Measurements from ENCODE around the gene SLC2A13.
"Not testable (repeated sequence)": the region's sequence is repeated elsewhere in the genome, so short reads cannot be mapped to it uniquely, and the experiment has no call there.

Gene SLC2A13

DNA sequence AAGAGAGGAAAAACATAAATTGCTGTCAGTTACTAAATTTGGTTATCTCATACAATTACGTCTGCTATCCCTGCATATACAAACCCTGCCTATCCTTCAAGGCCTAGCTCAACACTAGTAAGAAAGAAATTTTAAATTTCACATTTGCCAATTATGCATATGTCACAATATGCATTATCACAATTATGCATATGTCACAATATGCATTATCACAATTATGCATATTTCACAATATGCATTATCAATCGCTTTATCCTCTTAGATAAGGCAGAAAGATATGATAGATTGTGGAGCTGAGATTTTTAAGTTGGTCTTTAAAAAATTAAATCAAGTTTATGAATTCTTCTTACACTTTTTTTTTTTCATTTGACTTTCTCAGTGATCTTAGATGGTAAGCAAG is 291.3 kb downstream of the SLC2A13 start:
- no peak for DNase-seq (ENCODE audit: low read depth in 2 of 2, low spot score in 1 of 2)

DNA sequence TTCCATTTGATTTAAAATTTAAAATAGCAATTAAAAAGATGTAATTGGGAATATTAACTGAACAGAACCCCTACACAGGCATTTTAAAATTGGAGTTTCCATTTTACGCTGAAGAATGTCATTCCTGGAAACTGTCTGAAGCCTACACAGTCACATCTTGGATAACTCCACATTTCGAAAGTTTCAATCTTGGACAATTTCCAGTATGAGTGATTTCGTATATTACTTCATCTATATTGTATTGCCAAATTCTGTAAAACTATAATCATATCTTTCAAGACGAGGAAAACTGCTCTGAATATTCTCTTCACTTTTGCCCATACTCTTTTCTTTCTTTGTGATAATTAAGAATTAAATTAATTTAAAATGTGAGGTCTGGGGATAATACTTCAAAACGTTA is 292.1 kb downstream of the SLC2A13 start:
- no peak for DNase-seq (ENCODE audit: low read depth in 2 of 2, low spot score in 1 of 2)

DNA sequence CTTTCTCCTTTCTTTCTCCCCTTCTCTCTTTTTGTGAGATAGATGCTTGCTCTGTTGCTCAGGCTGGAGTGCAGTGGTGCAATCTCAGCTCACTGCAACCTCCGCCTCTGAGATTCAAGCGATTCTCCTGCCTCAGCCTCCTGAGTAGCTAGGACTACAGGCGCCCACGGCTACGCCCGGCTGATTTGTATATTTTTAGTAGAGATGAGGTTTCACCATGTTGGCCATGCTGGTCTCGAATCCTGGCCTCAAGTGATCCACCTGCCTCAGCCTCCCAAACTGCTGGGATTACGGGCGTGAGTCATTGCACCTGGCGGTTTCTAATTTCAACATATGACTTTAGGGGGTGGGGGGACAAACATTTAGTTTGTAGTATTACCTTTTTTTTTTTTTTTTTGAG is 293.4 kb downstream of the SLC2A13 start:
- not testable (repeated sequence) for DNase-seq (ENCODE audit: low read depth in 2 of 2, low spot score in 1 of 2)

DNA sequence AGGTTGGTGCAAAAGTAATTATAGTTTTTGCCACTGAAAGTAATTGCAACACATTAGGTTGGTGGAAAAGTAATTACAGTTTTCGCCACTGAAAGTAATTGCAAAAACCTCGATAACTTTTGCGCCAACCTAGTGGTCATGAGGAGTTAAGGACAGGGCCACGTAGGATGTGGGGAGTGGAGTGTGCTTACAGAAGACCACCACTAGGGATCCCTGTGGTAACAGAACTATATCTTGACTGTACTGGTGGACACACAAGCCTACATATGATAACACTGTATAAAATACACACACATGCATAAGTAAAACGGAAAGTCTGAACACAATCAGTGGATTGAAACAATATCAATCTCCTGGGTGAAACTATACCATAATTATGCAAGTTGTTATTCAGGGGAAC is 298.8 kb downstream of the SLC2A13 start:
- no peak for DNase-seq (ENCODE audit: low read depth in 2 of 2, low spot score in 1 of 2)

DNA sequence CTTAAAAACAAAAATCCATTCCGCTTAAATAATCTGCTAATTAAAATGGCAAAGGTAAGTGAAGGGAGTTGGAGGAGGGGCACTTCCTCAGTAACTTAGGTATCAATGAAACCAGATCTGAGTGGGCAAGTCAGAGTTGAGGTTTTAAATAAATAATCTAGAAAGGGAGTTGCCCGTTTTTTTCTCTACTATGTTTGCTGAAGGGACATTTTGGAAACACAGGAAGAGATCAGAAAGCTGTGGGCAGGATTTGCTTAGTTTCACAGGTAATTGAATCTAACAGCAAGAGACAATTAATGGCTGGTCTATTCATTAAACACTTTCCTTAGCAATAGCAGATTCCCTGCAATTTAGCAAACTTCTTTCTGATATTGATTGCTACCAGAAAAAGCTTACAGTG is 300.2 kb downstream of the SLC2A13 start:
- no peak for DNase-seq (ENCODE audit: low read depth in 2 of 2, low spot score in 1 of 2)

DNA sequence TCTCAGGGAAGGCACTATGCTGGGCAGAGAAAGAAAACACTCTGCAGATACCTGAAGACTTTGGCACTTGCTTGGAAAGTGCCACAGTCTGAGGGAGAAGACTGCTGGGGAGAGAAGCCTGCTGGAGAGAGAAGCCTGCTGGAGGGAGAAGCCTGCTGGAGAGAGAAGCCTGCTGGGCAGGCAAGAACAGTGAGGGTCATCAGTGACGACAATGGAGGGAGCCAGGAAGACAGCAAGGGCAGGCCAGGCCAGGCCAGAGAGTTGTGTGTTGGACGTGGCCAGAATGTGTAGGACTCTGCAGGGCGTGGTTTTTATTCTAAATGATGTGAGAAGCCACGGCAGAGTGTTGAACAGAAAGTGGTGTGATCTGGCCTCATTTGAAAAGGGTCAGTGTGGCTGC is 301.0 kb downstream of the SLC2A13 start:
- no peak for DNase-seq (ENCODE audit: low read depth in 2 of 2, low spot score in 1 of 2)

DNA sequence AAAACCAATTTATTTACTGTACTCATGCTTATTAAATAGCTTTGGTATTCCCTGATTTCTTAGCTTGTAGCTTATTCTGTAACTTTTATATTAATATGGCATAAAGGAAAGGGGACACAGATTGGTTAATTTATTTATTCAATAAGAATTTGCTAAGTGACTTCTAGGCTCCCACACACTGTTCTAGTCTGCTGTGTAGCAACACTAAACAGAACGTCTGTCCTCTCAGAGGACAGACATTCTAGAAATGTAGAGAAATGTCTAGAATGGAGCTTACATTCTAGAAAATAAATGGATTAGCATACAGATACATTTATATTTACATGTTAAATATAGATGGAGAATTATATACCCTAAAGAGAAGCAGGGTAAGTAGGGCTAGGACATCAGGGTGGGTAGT is 301.4 kb downstream of the SLC2A13 start:
- DNase-seq (ENCODE audit: low read depth in 2 of 2, low spot score in 1 of 2) = no peak

DNA sequence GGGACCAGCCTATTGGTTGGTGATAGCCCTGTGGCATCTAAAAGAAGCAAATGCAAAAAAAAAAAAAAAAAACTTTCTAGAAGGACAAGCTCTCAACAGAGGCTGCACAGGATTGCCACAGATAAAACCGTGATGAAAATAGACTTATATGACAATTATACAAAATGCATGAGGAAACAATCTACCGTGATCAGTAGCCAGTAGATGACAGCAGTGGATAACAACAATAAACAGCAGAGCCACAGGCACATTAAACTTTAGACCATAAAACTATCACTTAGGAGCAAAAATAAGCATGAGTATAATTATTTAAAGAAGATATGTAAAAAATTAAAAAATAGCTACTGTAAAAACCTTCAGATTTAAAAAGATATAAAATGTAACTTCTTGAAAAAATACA is 302.7 kb downstream of the SLC2A13 start:
- DNase-seq (ENCODE audit: low read depth in 2 of 2, low spot score in 1 of 2) = no peak

DNA sequence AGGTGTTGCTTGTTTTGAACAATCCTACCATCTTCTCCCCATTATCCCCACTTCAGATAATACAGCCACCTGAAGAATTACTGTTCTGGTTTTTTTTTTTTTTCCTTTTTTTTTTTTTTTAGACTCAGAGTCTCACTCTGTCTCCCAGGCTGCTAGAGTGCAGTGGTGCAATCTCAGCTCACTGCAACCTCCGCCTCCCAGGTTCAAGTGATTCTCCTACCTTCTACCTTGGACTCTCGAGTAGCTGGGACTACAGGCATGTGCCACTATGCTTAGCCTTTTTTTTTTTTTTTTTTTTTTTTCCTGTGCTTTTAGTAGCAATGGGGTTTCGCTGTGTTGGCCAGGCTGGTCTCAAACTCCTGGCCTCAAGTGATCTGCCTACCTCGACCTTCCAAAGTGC is 306.9 kb downstream of the SLC2A13 start:
- DNase-seq (ENCODE audit: low read depth in 2 of 2, low spot score in 1 of 2) = no peak

DNA sequence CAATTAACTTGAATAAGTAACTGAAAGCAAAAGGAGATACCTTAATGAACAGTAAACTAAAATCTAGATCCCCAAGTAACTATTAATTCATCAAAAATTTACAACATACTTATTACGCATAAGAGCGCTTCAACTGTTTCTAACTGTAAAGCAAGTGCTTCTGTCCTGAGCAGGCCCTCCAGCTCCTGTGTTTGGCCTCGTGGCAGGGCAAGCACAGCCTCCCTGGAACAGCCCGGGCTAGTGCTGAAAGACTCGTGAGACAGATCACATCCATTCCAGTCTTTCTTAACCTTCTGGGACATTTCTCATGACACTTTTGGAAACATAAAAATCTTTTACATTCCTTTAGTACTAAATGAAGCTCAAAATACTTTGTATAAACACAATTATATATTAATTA is 307.5 kb downstream of the SLC2A13 start:
- no peak for DNase-seq (ENCODE audit: low read depth in 2 of 2, low spot score in 1 of 2)

DNA sequence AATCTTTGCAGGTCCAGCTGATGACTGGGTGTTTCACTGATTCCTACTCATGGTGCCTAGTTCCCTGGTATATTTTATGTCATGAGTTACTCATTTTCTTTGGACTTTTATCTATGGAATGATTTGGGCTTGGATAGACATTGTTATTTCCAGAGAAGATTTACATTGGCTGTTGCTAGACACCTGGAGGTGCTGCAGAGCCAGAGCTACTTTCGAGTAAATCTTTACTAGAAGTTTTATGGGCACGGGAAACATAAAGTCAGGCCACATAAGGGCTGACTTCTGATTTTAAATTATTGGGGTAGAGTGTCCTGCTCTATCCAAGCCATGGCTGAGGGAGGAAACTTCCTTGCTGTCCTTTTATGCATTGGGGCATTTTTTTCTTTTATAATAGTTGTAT is 310.4 kb downstream of the SLC2A13 start:
- no peak for DNase-seq (ENCODE audit: low read depth in 2 of 2, low spot score in 1 of 2)

DNA sequence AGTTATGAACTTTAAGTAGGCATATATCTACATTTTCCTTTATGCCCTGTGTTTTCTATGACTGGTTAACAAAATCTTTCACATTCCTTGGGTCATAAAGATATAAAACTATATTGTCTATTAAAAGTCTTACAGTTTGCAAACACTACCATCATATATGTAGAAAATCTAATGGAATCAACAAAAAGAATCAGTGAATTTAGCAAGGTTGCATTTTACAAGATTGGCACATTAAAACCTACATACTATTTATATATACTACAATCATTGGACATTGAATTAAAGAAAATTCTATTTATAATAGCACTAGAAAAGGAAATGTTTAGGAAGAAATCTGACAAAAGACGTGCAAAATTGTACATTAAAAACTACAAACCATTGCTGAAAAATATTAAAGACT is 312.9 kb downstream of the SLC2A13 start:
- no peak for DNase-seq (ENCODE audit: low read depth in 2 of 2, low spot score in 1 of 2)

DNA sequence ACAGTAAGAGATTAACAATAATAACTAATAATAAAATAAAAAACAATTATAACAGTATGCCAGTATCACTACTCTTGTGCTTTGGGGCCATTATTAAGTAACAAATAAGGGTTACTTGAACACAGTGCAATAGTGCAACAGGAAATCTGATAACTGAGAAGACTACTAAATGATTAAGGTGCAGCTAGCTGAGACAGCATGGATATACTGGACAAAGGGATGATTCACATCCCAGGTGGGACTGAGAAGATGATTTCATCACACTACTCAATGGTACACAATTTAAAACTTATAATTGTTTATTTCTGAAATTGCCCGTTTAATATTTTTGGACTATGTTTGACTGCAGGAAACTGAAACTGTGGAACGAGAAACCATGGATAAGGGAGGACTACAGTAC is 317.6 kb downstream of the SLC2A13 start:
- DNase-seq (ENCODE audit: low read depth in 2 of 2, low spot score in 1 of 2) = no peak

DNA sequence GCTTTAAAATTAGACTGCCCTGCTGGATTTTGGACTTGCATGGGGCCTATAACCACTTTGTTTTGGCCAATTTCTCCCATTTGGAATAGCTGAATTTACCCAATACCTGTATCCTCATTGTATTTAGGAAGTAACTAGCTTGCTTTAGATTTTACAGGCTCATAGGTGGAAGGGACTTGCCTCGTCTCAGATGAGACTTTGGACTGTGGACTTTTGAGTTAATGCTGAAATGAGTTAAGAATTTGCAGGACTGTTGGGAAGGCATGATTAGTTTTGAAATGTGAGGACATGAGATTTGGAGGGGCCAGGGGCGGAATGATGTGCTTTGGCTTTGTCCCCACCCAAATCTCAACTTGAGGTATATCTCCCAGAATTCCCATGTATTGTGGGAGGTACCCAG is 320.1 kb downstream of the SLC2A13 start:
- not testable (repeated sequence) for DNase-seq (ENCODE audit: low read depth in 2 of 2, low spot score in 1 of 2)

DNA sequence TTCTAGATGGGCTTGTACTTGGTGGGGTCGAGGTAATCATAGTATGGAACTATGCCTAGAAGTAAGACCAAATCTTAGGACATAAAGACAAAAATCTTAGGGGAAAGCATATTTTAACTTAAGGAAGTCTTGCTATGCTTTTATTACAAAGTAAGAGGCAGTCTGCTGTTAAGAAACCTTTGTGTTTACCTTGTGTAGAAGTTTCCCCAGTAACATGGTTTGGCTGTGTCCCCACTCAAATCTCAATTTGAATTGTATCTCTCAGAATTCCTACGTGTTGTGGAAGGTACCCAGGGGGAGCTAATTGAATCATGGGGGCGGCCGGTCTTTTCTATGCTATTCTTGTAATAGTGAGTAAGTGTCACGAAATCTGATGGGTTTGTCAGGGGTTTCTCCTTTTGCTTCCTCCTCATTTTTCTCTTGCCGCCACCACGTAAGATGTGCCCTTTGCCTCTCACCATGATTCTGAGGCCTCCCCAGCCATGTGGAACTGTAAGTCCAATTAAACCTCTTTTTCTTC is 323.8 kb downstream of the SLC2A13 start:
- no peak for DNase-seq (ENCODE audit: low read depth in 2 of 2, low spot score in 1 of 2)

DNA sequence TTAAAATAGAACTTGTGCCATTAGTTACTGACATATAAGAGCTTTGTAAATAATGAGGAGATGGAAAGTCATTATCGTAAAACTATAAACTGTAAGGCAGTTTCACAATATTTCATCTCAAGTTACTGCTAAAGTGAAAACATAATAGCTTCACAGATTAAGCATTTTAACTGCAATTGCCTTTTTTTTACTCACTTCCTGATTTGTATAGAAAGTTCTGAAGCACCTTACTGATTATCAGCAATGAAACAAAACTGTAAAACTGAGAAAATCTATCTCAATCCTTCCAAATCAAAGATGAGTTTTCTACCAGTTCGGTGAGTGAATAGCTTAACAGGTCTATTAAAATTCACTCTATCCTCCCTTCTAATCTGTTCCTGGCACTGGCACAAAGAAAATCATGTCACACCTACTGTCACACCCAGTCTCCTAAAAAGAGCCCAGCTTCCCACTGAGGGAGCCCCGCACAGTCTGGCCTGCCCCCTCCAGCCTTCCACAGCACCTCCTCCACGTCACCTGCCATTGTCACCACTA is 324.9 kb downstream of the SLC2A13 start:
- DNase-seq (ENCODE audit: low read depth in 2 of 2, low spot score in 1 of 2) = no peak

DNA sequence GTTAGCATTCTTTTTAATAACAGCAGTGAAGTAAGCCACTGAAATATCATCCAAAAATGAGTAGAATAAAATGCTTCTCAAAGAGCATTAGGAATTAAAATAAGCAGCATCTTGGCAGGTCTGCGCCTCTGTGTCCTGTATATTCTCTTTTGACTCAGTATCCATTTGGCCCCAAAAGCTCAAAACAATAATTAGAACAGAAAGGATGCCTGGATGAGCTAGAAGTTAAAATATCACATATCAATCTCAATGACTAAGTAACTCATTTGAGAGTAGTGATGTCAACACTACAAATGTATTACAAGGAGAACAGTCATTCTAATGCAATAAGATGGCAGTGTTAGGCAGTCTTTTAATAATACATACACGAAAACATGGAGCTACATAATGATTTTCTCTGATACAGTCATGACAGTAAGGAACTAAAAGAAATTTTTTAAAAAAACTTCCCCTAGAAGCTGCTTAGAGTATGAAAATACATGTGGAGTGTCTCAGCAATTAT is 325.4 kb downstream of the SLC2A13 start:
- no peak for DNase-seq (ENCODE audit: low read depth in 2 of 2, low spot score in 1 of 2)

DNA sequence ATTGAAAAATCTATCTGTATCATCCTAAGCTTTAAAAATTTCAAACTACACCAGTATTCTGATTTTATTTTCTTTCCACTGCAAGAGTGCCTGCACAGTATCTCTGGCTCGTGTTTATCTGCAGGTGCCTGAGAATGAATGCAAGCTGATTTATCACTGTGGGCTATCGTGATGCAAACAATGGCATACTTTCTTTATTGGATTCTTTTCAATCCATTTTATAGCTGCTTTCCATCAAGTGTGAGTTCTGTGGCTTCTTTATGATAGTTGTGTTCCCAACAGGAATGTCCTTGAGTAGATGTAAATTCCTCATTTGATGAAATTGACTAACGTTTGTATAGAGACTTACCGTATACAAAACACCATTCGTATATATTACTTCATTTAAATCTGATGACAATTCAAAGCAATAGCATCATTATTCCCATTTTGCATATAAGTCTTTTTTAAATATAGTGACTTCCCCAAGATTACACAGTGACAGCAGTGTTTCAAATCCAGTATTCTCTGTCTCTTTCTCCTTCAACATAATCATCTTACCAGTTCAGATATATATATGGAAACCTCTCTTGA is 326.0 kb downstream of the SLC2A13 start:
- DNase-seq (ENCODE audit: low read depth in 2 of 2, low spot score in 1 of 2) = no peak

DNA sequence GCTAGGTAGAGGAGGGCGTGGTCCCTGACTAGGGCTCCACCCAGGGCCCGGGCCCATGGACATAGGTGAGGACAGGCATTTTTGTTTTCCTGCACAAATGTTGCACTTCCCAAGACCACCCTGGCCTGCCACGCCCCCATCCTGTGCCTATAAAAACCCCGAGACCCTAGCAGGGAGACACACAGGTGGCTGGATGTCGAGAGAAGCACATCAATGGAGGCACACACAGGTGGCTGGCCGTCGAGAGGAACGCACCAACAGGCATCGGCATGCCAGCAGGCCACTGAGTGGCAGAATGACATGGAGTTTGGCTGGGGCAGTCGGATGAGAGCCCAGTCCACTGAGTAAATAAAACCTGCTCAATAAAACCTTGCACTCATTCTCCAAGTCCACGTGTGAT is 328.4 kb downstream of the SLC2A13 start:
- no peak for DNase-seq (ENCODE audit: low read depth in 2 of 2, low spot score in 1 of 2)

DNA sequence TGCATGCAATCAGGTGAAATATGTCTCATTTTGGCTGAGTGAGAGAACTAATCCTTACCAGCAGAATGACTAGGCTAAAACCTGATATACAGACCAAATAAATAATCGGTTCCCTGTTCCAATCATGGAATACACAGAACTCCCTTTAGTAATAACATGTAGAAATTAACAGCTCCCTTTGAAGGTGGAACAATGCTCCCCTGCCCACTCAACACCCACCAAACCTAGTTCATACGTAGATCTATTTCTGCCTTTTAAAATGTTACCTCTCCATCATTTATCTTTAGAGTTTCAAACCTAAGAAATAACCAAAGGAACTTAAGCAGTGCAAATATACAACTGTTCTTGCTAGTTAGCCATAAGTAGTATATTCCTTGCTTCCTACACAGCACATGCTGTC is 332.6 kb downstream of the SLC2A13 start:
- DNase-seq (ENCODE audit: low read depth in 2 of 2, low spot score in 1 of 2) = no peak

DNA sequence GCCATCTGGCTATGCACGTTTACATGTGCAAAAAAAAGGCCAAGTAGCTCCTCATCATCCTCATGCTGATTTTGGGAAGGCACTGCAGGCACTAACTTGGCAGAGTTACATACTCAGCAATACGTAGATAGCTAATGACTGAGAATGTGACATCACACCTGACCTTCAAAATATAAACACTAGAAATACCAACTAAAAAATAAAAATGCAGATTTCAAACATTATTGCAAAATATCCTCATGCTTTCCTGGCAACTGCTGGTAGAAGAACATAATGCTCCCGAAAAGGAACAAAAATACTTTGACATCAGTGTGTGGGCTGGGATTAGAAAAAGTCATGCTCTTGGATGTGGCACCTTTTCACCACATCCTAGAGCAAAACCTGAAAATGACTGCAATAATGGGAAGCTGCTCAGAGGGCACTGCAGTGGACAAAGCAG is 333.0 kb downstream of the SLC2A13 start:
- DNase-seq (ENCODE audit: low read depth in 2 of 2, low spot score in 1 of 2) = no peak

DNA sequence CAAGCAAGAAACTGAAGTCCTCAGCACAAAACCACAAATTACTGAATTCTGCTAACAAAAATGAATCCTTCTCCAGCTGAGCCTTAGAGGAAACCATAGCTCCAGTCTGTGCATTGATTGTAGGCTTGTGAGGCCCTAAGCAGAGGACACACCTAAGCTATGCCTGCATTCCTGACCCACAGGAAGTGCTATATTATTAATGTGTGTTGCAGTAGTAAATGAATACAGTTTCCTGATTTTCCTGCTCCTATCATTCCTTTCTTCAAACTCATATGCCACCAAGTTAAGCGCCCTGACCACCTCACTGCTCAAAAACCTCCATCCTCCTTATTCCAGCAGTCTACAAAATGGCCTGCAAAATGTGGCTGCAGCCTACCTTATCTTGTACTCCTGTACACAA is 334.4 kb downstream of the SLC2A13 start:
- no peak for DNase-seq (ENCODE audit: low read depth in 2 of 2, low spot score in 1 of 2)

DNA sequence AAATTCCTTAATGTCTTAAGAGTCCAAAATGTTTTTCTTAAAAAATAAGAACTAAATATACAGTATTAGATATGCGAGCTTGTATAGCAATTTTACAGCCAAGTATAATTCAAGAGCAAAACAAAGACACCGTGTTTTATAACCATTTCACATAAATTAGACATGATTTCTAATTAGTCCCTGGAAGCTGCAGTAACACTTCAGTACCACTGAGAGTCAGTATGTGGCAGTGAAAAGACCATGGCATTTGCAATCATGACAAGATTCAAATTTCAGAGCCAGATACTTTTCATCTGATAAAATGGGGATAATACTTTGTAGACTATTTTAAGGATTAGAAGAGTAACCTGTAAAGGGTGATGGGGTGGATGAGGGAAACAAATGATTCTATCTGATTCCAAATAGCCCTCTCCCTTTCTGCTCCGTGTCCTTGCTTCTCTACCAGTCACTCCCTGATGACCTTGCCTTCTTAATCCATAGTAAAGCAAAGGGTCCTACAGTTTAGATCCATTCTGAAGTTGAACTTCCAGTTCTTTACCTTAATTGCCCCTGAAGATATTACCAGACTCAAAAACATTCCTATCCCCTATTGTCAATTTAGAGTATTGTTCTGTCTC is 340.8 kb downstream of the SLC2A13 start:
- DNase-seq (ENCODE audit: low read depth in 2 of 2, low spot score in 1 of 2) = no peak
